GM10847 (cell line): ENCODE data around the gene PATE3.

Experiments used
- POLR2A ChIP-seq: IDR thresholded peaks from 2 replicates; pipeline ENCODE4 v1.6.1; 2011; ENCODE audit not compliant: insufficient read length; ENCODE audit errors: extremely low read depth

PATE3 gene, protein sequence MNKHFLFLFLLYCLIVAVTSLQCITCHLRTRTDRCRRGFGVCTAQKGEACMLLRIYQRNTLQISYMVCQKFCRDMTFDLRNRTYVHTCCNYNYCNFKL

DNA sequence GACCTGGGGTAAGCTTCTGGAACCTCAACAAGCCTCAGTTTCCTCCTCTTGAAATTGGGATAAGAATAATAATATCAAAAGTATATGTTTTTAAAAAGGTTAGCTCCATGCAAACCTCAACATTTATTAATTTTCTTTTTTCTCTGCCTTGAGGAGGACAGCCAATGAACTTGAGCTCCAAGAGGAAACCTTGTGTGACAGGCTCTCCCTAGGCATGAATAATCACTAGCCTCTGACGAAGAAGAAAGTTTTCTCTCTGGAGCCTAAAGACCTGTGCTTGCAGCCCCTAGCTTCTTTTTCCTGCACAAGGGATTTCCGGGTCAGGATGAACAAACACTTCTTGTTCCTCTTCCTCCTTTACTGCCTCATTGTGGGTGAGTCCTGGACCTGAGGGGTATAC, at the start of gene PATE3:
TSS of gene PATE3 (plus strand) at position 301 of the 400 bp plus-strand sequence. CDS start at position 326, 25 bp downstream.
- TF ChIP-seq POLR2A, result no peak

DNA sequence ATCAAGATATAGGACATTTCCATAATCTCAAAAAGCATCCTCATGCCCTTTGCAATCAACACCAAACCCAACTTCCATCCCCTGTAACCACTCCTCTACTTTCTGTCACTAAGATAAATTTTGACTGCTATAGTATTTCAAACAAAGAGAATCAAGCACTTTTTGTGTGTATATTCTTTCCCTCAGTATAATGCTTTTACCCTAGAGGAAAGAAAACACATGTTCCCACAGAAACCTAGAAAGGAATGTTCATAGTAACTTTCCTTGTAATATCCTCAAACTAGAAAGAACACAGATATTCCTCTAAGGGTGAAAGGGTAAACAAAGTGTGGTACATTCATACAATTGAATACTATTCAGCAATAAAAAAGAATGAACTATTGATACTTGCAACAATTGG, 47.3 kb upstream of the PATE3 start:
- no peak for TF ChIP-seq POLR2A

DNA sequence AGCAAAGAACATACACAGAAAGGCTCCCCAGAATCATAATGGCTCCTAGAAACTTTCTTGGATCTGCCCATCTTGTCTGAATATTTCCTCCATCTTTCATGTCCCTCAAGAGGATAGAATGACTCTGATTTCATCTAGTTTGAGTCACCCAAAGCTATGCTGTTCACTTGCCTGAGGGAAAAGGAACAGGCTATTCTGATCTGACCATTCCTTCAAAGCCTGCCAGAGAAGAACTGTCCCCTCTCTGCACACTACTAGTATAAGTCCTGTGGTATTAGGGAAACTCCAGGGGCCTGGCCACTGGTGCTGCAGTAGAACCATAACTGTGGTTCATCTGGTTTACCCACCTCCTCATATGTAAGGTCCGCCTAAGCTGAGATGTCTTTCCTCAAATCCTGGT, 44.2 kb upstream of the PATE3 start:
- TF ChIP-seq POLR2A, result no peak

DNA sequence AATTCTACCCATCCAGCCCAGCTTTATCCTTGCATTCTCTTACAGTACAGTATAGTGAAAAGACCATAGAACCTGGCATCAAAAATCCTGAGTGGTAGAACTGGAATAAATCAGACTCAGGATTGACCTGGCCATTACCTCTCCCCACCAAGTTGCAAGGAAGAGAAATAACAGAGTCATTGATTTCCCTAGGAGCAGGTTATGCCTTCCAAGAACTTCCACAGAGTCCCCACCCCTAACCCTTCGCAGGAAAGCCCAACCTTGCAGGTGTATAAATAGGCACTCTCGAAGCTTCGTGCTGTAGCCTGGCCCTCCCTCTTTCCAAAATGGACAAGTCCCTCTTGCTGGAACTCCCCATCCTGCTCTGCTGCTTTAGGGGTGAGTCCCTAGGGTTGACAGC, 41.9 kb upstream of the PATE3 start, which contains the start of gene PATE1:
TSS of gene PATE1 (plus strand) at position 301 of the 400 bp plus-strand sequence. CDS start at position 327, 26 bp downstream.
- no peak for TF ChIP-seq POLR2A

DNA sequence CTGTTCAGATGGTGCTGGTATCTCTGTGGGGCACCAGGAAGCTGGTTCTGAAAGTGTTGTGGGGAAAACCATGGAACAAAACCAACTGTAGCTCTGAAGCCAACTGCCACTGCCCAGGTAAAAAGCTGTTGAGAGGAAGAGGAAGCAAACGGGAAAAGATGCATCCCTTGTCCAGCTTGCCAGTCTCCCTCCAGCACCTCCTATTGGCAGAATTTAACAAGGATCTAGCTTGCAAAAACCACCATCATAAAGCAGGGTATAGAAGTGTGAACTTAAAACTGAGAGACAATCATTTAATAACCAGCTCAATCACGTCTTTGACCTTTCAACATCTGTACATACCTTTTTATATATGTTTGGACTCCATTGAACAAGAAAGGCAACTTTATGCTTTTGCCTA, 37.3 kb upstream of the PATE3 start:
- TF ChIP-seq POLR2A, result no peak

DNA sequence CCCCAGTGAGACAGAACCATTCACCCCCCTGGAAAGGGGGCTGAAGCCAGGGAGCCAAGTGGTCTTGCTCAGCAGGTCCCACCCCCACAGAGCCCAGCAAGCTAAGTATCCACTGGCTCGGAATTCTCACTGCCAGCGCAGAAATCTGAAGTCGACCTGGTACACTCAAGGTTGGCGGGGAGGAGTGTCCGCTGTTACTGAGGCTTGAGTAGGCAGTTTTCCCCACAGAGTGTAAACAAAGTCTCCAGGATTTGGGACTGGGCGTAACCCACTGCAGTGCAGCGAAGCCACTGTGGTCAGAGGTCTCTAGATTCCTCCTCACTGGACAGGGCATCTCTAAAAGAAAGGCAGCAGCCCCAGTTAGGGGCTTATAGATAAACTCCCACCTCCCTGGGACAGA, 31.9 kb upstream of the PATE3 start:
- no peak for TF ChIP-seq POLR2A

DNA sequence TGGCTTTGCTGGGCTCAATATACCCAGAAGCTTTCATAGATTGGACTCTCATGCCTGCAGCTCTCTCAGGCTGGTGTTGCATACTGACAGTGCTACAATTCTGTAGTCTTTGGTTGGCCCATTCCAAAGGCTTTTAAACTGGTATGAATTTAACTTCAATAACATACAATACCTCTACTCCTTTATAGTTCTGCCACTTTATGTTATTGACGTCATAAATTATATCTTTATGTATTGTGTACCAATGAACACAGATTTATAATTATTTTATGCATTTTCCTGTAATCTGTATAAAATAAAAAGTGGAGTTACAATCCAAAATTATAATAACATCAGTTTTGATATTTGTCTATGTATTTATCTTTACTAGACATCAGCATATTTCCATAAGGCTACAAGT, 25.5 kb upstream of the PATE3 start:
- no peak for TF ChIP-seq POLR2A

DNA sequence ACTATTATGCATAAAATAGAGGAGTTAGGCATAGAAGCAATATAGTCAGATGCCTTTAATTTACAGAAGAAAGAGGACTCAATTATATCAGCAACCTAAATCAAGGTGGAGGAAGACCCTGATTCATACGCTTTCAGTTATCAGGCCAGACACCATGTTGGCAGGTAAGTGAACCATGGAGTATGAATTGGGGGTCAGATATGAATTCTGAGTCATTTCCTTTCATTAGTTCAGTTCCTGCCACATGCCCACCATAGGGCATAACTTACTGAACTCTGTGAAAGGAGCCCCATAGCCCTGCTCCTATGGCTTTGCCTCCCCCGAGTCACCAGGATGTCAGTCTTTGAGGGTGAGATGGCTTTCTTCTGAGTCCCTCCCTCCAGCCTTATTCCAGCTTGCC, 24.4 kb upstream of the PATE3 start:
- no peak for TF ChIP-seq POLR2A

DNA sequence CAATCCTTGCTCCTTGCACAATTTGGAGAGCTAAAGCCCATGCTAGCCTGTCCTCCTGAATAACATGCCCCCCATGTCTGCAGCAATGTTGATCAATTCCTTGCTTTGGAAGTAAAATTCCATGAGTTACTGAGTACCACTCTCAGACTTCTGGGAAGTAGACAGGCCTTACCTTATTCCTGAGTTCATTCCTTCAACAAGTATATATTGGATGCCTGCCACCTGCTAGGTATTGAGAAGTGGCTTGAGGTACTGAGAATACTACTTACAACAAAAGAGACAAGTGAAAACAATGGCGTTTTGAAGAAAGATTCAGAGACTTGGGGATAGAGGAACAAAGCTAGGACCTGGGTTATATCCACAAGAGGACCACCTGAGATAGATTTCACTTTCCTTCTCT, 21.7 kb upstream of the PATE3 start:
- TF ChIP-seq POLR2A, result no peak

DNA sequence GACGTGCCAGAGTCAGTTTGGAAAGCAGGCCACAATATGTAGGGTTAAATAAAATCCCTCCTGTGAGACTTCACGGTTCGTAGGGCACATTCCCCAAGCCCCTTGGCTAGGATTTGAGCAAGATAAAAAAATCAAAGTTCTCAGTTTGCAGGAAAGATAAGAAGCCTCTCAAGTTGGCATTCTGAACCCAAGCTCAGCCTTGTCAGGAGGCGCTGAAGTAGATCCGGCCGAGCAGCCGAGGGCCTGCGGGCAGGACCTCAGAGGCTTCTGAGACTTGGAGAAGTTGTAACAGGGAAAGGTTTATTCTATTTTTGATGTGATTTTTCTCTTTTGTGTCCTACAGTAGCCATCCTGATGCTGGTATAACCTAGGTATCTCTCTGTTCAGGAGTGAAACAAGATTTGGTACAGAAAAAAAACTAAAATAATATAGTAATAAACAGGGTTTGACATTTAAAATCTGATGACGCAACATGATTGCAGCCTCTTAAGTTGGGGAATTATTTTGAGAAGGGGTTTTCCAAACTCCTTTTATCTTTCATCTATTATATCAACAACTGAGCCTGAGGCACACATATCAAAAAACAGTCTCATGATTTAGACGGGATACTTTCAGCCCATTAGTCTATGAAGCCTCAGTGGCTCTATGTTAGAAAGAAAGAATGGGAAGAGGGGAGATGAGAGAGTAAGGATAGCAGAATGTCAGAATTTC, 19.4 kb upstream of the PATE3 start:
- TF ChIP-seq POLR2A, result no peak

DNA sequence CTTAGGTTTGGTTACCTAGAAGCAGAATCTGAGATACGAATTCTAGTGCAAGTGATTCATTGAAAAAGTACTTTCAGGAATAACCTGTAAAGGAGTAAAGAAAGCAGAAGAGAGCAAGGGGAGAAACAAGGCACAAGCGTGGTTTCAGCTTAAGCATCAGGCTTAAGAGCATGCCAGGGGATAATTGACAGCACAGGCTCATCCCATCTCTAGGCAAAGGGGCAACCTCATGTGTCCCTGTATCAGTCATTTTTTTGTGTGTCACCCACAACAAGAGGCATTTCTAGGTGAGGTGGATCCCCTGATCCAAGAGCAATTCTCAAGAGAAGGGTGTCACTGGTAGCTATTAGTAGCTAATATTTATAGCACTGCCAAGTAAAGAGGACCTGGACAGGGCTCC, 17.3 kb upstream of the PATE3 start:
- TF ChIP-seq POLR2A, result no peak

DNA sequence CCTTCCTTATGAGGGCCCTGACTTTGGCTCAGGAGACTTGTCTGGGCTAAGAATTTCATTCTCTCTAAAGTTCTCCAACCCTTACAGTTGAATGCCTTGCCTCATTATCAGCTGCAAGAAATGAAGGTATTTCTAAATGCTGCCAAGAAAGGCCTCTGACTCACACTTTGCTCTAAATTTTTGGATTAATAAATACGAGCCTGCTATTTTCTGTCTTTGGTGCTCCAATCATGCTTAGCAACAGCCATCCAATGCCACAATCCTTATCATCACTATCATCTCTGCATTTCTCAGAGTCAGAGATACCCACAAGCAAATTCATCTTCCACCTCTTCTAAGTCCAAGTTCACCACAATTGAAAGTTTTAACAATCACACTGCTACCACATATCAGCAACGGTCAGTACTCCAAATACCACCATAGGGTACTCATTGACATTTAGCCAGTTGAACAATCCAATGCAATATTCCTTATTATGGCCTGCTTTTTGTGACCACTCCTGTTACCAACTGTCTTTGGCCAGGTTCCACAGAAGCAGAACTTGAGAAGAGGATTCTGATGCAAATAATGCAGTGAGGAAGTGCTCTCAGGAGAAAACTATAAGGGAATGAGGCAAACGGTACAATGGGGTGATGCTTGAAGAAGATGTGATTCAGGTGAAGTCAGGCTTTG, 15.0 kb upstream of the PATE3 start:
- TF ChIP-seq POLR2A, result no peak

DNA sequence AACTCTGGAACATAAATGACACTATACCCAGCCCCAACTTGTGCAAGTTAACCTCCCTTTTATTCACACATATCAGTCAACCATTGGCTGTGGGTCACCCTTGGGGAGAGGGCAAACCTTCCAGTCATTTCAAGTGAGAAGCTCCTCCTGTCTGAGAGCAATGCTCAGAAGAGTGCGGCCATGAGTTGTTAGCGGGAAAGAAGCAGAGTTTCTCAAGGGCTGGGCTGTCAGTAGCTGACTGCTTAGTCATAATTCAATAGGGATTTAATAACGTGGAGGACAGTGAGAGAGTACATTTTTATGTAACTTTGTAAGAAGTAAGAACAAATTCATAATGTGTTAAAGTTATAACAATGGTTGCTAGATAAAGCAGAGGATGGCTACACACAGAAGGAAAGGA, 14.4 kb upstream of the PATE3 start:
- TF ChIP-seq POLR2A, result no peak

DNA sequence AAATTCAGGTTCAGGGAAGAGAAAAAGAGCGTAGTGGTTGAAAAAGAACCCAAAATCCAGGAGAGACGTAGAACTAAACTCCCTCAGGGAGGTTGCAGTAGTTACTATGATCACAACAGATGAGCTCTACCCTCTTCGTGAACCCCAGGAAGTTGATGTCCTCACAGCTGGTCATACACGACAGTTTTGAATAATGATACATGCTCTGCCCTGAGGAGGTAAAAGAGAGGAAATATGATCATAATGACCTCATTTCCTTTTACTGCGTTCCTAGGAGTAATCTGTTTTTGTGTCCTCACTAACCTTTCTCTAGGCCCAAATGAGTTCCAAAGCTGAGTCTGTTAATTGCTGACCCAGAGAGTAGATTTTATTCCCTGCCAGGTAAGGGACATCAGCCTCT, 10.6 kb upstream of the PATE3 start:
- no peak for TF ChIP-seq POLR2A

DNA sequence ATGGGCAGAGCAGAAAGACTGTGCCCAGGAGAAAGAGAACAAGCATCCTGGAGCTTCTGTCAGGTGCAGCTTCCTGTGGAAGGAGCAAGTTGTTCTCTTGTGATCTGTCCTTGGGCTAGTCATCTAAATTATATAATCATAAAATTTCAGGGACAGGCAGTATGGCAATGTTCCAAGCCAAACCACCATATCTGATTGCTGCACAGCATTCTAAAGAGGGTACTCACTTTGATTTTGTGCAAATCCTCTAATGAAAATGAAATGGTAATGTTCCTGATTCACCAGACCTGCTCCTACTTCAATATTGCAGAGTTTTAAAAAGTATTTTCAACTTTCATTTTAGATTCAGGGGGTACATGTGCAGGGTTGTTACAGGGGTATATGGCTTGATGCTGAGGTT, 9.2 kb upstream of the PATE3 start, which contains the start of gene PATE2:
TSS of gene PATE2 (minus strand) at position 101 of the 400 bp plus-strand sequence. CDS start at position 46, 55 bp downstream.
- TF ChIP-seq POLR2A, result no peak

DNA sequence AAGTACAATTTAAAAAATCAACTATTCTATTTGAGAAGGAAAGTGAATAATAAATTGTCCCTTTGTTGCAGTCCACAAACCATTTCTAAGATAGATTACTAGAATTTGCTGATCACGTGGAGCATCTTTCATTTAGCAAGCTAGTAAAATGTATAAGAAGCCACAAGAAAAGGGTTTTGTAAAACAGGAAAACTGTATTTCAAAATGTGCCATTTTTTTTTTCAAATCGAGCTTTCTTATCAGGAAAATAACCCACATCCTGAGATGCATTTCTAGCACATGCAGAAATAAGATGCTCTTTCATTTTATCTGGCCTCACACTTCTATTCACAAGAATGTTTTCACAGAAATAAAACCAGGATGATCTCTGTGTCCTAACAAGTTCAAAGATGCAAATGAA, 3.2 kb upstream of the PATE3 start:
- TF ChIP-seq POLR2A, result no peak
